Stromal cell of bone marrow (primary cell): ENCODE measurements around the gene PLCB2.
A peak's percentile ranks its signal among the peaks of the same experiment; 100 is the strongest.

ENCODE experiments used
- DNase-seq: peaks from one replicate; pipeline ENCODE4 v3.0.0-alpha.2; 2012; ENCODE audit warnings: low read depth

Gene PLCB2

GRCh38 chr15:40342416-40343320 is 34.9 kb upstream of the PLCB2 start:
- DNase-seq = no peak

- DNase-seq = peak; percentile 82
Measured at GRCh38 chr15:40340740-40341400, 33.1 kb upstream of the PLCB2 start, which contains the start of gene CCDC9B. CCDC9B (minus strand) TSS chr15:40340939; CDS start chr15:40340819, 120 bp downstream.

- peak; percentile 56 for DNase-seq
Measured at GRCh38 chr15:40340038-40340739, 32.5 kb upstream of the PLCB2 start.

GRCh38 chr15:40339621-40339945 is 31.8 kb upstream of the PLCB2 start:
- no peak for DNase-seq

- no peak for DNase-seq
Measured at GRCh38 chr15:40338921-40339620, 31.3 kb upstream of the PLCB2 start.

- DNase-seq = no peak
Measured at GRCh38 chr15:40338041-40338657, 30.4 kb upstream of the PLCB2 start.

GRCh38 chr15:40337597-40337996 is 29.9 kb upstream of the PLCB2 start:
- no peak for DNase-seq

- DNase-seq = no peak
Measured at GRCh38 chr15:40336744-40337122, 29.0 kb upstream of the PLCB2 start.

- no peak for DNase-seq
Measured at GRCh38 chr15:40335938-40336743, 28.4 kb upstream of the PLCB2 start.

GRCh38 chr15:40334941-40335795 is 27.4 kb upstream of the PLCB2 start:
- no peak for DNase-seq

GRCh38 chr15:40334541-40334940 is 26.8 kb upstream of the PLCB2 start:
- no peak for DNase-seq

- DNase-seq = peak; percentile 60
Measured at GRCh38 chr15:40333922-40334492, 26.3 kb upstream of the PLCB2 start.

- DNase-seq = no peak
Measured at GRCh38 chr15:40332113-40332781, 24.5 kb upstream of the PLCB2 start.

- no peak for DNase-seq
Measured at GRCh38 chr15:40331637-40332036, 23.9 kb upstream of the PLCB2 start.

- no peak for DNase-seq
Measured at GRCh38 chr15:40331026-40331425, 23.3 kb upstream of the PLCB2 start.

GRCh38 chr15:40330368-40330836 is 22.7 kb upstream of the PLCB2 start:
- no peak for DNase-seq

- DNase-seq = no peak
Measured at GRCh38 chr15:40329804-40330203, 22.1 kb upstream of the PLCB2 start.

GRCh38 chr15:40328751-40329150 is 21.0 kb upstream of the PLCB2 start:
- no peak for DNase-seq

GRCh38 chr15:40328176-40328575 is 20.4 kb upstream of the PLCB2 start:
- DNase-seq = no peak
